Measurements from ENCODE around the gene HSD11B1.

DNA sequence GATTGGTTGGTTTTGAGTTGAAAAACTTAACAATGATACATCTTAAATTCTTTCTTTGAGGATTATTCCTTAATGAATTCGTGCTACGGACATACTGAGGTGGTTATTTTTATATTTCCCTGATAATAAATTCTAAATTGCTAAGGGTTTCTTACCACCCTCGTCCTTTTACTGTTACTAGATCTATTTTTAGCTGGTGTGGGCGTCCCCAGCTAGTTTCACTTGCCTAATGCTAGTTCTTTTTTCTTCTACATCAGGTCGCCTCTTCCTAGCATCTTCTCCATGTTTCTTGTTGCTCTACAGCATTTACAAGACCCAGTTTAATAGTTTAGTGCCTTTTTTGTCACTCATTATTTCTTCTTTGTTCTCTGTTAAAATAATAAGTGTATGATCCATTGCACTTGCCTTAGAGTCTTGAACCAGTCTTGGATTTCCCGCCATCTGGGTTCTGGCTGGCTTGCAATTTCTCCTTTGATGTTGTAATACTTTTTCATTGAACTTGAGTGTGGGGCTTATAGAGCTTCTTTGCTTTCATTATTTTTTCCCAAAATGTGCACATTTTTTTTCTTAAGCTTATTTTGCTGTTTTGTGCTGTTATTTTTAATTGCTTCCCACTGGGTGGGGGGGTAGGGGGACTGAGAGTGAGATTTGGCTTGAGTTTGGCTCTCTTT, 677 bp upstream of the HSD11B1 start:
- TF ChIP-seq CTCF (IDR thresholded peaks at IDR 0.05; ENCODE audit: borderline replicate concordance, extremely low read depth, low read length, poor library complexity, severe bottlenecking) = no peak
- no peak for TF ChIP-seq EZH2 (IDR thresholded peaks at IDR 0.05; ENCODE audit: borderline replicate concordance, low read depth, low read length, severe bottlenecking)

Data from DND-41 (cell line).